ENCODE data around the gene GREB1L. TPM values are rescaled to one million over a fixed set of nuclear protein-coding genes. Genes with fewer than 3 reads are reported as not detected.
"Not testable (repeated sequence)": the region's sequence is repeated elsewhere in the genome, so short reads cannot be mapped to it uniquely, and the experiment has no call there.

The GREB1L gene
- total RNA-seq, 1 experiment from 2014 or later = 0.26 TPM

DNA sequence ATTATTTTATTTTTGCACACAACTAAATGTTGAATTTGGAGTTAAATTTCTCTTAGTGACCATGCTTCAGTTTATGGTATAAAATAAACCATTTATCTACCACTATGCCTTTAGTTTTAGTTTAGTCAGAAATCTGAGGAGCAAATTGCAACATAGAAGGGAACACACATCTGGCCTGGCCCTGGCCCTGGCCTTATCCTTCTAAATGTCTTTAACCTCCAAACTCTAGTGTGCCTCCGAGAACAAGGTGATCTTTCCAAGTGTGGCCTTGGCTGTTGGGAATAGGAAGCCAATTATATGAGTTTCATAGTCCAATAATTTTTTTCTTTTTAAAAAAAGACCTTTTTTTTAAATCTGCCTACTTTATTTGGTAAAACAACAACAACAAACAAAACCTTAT, 31.8 kb upstream of the GREB1L start (continued):
- TF ChIP-seq, protein P1, sequence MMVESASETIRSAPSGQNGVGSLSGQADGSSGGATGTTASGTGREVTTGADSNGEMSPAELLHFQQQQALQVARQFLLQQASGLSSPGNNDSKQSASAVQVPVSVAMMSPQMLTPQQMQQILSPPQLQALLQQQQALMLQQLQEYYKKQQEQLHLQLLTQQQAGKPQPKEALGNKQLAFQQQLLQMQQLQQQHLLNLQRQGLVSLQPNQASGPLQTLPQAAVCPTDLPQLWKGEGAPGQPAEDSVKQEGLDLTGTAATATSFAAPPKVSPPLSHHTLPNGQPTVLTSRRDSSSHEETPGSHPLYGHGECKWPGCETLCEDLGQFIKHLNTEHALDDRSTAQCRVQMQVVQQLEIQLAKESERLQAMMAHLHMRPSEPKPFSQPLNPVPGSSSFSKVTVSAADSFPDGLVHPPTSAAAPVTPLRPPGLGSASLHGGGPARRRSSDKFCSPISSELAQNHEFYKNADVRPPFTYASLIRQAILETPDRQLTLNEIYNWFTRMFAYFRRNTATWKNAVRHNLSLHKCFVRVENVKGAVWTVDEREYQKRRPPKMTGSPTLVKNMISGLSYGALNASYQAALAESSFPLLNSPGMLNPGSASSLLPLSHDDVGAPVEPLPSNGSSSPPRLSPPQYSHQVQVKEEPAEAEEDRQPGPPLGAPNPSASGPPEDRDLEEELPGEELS (CRISPR knock-in tag; IDR thresholded peaks at IDR 0.05) = no peak
- TF ChIP-seq ZNF121 (CRISPR knock-in tag; IDR thresholded peaks at IDR 0.05) (no peak), NFYB (CRISPR knock-in tag; conservative IDR thresholded peaks at IDR 0.05; ENCODE audit: low read depth) (no peak), FOXJ3 (CRISPR knock-in tag; IDR thresholded peaks at IDR 0.05; ENCODE audit: borderline replicate concordance) (no peak), NR1H2 (CRISPR knock-in tag; IDR thresholded peaks at IDR 0.05) (no peak)
- TF ChIP-seq, protein P2, sequence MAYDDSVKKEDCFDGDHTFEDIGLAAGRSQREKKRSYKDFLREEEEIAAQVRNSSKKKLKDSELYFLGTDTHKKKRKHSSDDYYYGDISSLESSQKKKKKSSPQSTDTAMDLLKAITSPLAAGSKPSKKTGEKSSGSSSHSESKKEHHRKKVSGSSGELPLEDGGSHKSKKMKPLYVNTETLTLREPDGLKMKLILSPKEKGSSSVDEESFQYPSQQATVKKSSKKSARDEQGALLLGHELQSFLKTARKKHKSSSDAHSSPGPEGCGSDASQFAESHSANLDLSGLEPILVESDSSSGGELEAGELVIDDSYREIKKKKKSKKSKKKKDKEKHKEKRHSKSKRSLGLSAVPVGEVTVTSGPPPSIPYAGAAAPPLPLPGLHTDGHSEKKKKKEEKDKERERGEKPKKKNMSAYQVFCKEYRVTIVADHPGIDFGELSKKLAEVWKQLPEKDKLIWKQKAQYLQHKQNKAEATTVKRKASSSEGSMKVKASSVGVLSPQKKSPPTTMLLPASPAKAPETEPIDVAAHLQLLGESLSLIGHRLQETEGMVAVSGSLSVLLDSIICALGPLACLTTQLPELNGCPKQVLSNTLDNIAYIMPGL (CRISPR knock-in tag; IDR thresholded peaks at IDR 0.05) = no peak
- TF ChIP-seq, protein P3, sequence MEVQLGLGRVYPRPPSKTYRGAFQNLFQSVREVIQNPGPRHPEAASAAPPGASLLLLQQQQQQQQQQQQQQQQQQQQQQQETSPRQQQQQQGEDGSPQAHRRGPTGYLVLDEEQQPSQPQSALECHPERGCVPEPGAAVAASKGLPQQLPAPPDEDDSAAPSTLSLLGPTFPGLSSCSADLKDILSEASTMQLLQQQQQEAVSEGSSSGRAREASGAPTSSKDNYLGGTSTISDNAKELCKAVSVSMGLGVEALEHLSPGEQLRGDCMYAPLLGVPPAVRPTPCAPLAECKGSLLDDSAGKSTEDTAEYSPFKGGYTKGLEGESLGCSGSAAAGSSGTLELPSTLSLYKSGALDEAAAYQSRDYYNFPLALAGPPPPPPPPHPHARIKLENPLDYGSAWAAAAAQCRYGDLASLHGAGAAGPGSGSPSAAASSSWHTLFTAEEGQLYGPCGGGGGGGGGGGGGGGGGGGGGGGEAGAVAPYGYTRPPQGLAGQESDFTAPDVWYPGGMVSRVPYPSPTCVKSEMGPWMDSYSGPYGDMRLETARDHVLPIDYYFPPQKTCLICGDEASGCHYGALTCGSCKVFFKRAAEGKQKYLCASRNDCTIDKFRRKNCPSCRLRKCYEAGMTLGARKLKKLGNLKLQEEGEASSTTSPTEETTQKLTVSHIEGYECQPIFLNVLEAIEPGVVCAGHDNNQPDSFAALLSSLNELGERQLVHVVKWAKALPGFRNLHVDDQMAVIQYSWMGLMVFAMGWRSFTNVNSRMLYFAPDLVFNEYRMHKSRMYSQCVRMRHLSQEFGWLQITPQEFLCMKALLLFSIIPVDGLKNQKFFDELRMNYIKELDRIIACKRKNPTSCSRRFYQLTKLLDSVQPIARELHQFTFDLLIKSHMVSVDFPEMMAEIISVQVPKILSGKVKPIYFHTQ (CRISPR knock-in tag; IDR thresholded peaks at IDR 0.05) = no peak
- TF ChIP-seq, protein P4, sequence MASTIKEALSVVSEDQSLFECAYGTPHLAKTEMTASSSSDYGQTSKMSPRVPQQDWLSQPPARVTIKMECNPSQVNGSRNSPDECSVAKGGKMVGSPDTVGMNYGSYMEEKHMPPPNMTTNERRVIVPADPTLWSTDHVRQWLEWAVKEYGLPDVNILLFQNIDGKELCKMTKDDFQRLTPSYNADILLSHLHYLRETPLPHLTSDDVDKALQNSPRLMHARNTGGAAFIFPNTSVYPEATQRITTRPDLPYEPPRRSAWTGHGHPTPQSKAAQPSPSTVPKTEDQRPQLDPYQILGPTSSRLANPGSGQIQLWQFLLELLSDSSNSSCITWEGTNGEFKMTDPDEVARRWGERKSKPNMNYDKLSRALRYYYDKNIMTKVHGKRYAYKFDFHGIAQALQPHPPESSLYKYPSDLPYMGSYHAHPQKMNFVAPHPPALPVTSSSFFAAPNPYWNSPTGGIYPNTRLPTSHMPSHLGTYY (CRISPR knock-in tag; IDR thresholded peaks at IDR 0.05) = no peak

DNA sequence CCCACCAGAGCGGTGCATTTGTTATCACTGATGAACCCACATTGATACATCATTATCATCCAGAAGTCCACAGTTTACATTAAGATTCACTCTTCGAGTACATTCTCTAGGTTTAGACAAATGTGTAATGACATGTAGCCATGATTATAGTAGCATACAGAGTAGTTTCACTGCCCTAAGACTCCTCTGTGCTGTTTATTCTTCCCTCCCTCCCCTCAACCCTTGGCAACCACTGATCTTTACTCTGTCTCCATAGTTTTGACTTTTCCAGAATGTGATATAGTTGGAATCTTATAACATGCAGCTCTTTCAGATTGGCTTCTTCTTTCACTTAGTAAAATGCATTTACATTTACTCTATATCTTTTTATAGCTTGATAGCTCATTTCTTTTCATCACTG, 31.2 kb upstream of the GREB1L start:
- CTCF ChIA-PET = no interaction called here
- POLR2A ChIA-PET = interaction anchor here (0.9 kb wide), 1 partner anchor 15 kb away, joined by 3 read pairs; no protein-coding TSS in a partner anchor
- no peaks in the 10 kb centered on the region; the same call in 1 of the 2 replicates for H3K9me3 Mint-ChIP-seq
- no peaks in the 10 kb centered on the region for H3K36me3 Mint-ChIP-seq
- TF ChIP-seq, protein P5, sequence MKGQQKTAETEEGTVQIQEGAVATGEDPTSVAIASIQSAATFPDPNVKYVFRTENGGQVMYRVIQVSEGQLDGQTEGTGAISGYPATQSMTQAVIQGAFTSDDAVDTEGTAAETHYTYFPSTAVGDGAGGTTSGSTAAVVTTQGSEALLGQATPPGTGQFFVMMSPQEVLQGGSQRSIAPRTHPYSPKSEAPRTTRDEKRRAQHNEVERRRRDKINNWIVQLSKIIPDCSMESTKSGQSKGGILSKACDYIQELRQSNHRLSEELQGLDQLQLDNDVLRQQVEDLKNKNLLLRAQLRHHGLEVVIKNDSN (CRISPR knock-in tag; IDR thresholded peaks at IDR 0.05) = no peak
- no peak for TF ChIP-seq FOXJ3 (CRISPR knock-in tag; IDR thresholded peaks at IDR 0.05; ENCODE audit: borderline replicate concordance)
- TF ChIP-seq, protein P2 (CRISPR knock-in tag; IDR thresholded peaks at IDR 0.05) = no peak
- no peak for TF ChIP-seq CREM (CRISPR knock-in tag; IDR thresholded peaks at IDR 0.05)
- TF ChIP-seq JUN (CRISPR knock-in tag; IDR thresholded peaks at IDR 0.05) = no peak
- no peaks in the 10 kb centered on the region for H3K4me1 Mint-ChIP-seq
- H3K27me3 Mint-ChIP-seq (ENCODE audit: low read depth) = peaks cover 42% of the 10 kb centered on the region
- H3K4me3 Mint-ChIP-seq = no peak overlapping the region
- no peak overlapping the region for H3K27ac Mint-ChIP-seq
- DNase-seq (ENCODE audit: low spot score) (no peak), ATAC-seq (no peak)

DNA sequence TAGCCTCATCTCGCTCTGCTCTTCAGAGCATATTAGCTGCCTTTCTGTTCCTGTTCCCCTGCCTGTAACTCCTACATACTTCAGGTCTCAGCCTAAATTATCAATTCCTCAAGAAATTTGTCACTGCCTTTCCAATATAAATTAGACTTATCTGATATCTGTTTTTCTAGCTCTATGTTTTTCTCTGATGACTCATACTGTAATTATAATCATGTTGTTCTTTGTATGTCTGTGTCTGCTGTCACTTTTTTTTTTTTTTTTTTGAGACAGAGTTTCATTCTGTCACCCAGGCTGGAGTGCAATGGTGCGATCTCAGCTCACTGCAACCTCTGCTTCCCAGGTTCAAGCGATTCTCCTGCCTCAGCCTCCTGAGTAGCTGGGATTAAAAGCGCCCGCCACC, 27.6 kb upstream of the GREB1L start:
- H3K9me3 Mint-ChIP-seq; H3K4me3 Mint-ChIP-seq; DNase-seq (ENCODE audit: low spot score); POLR2A ChIA-PET; ATAC-seq; H3K36me3 Mint-ChIP-seq; H3K4me1 Mint-ChIP-seq; H3K27ac Mint-ChIP-seq: not testable (repeated sequence)
- CTCF ChIA-PET = interaction anchor here (2.0 kb wide), 1 partner anchor 22 kb away, joined by 7 read pairs; no protein-coding TSS in a partner anchor
- peaks cover 78% of the 10 kb centered on the region for H3K27me3 Mint-ChIP-seq (ENCODE audit: low read depth)

All from WTC11 (cell line).